HCT116 (cell line): ENCODE data around the gene NR2F2. TPM values are rescaled to one million over a fixed set of nuclear protein-coding genes. Genes with fewer than 3 reads are reported as not detected.

Experiments used
- ATAC-seq: fragments of 200-7000 bp; cut with Tn5 transposase; 2 replicates; pipeline ENCODE4 v1.9.1; 2020; ENCODE audit warnings: mild to moderate bottlenecking, moderate library complexity
- BruUV-seq: library from RNA; stranded (reverse); fragments of 400-500 nt; replicated peaks from 2 replicates; lab custom pipeline; 2021; lab: Mats Ljungman, UMichigan
- CTCF ChIA-PET: fragments of 300-600 bp; sonication (Branson Sonifier 250); formaldehyde crosslinking; loops from one replicate; lab custom pipeline; 2021; ENCODE audit warnings: antibody characterized with exemption; lab: Charles Lee
- POLR2A ChIA-PET: fragments of 300-600, 350-600 bp; sonication (Branson Sonifier 250); formaldehyde crosslinking; loops from one replicate; lab custom pipeline; 2021; ENCODE audit warnings: antibody characterized with exemption; lab: Charles Lee
- RAD21 ChIA-PET, 2 experiments: fragments of 300-600 bp; sonication (Branson Sonifier 250); formaldehyde crosslinking; loops; one replicate each; lab custom pipeline; 2023; ENCODE audit warnings: low total read pairs in 2 of 2; ENCODE audit not compliant: uncharacterized antibody in 2 of 2, unreplicated experiment in 2 of 2, low non-redundant PET in 1 of 2; lab: Charles Lee
- DNase-seq: peaks from one replicate; pipeline ENCODE4 v3.0.0-alpha.2; 2010; ENCODE audit warnings: low read depth, low spot score
- H2AFZ ChIP-seq: fragments of 200-600 bp; shearing (Covaris generic), sonication (generic); 2 replicates; pipeline ENCODE4 v1.6.1; 2017; ENCODE audit warnings: low read depth, mixed run types, mixed read lengths, antibody characterized with exemption, low read length; ENCODE audit not compliant: poor library complexity, severe bottlenecking
- H3K27ac ChIP-seq: 2 replicates; pipeline ENCODE4 v1.5.1; 2012; ENCODE audit warnings: low read depth, low read length
- H3K27me3 ChIP-seq: fragments of 200-600 bp; sonication (generic); 2 replicates; pipeline ENCODE4 v1.6.1; 2016; ENCODE audit warnings: mixed run types, low read length, mixed read lengths; ENCODE audit not compliant: insufficient read depth
- H3K36me3 ChIP-seq, 2 experiments: fragments of 200-500 bp in 1 of 2; fragments of 200-600 bp in 1 of 2; sonication (Bioruptor generic) in 1 of 2; sonication (generic) in 1 of 2; 2 replicates each; pipeline versions ENCODE4 v1.5.1 to v1.6.1; 2014 to 2016; ENCODE audit warnings: low read length in 2 of 2, inconsistent platforms in 1 of 2, mixed read lengths in 1 of 2, mixed run types in 1 of 2; ENCODE audit not compliant: insufficient read depth in 2 of 2, control insufficient read depth in 1 of 2
- H3K4me1 ChIP-seq, 2 experiments: fragments of 200-600 bp in 1 of 2; sonication (generic) in 1 of 2; 2 replicates each; pipeline versions ENCODE4 v1.5.1 to v1.6.1; 2012 to 2017; ENCODE audit warnings: low read length in 2 of 2, inconsistent platforms in 1 of 2, mild to moderate bottlenecking in 1 of 2, mixed read lengths in 1 of 2, mixed run types in 1 of 2, moderate library complexity in 1 of 2; ENCODE audit not compliant: insufficient read depth in 2 of 2, control insufficient read depth in 1 of 2
- H3K4me2 ChIP-seq: fragments of 200-600 bp; sonication (generic); 2 replicates; pipeline ENCODE4 v1.6.1; 2017; ENCODE audit warnings: mixed run types, low read length, mixed read lengths
- H3K4me3 ChIP-seq, 2 experiments: fragments of 200-600 bp in 1 of 2; sonication (generic) in 1 of 2; replicated peaks in 1 of 2; 2 replicates each; pipeline ENCODE4 v1.5.1; 2011 to 2016; ENCODE audit warnings: low read length in 2 of 2, control low read depth in 1 of 2, low read depth in 1 of 2, mild to moderate bottlenecking in 1 of 2, mixed read lengths in 1 of 2, mixed run types in 1 of 2
- H3K79me2 ChIP-seq: fragments of 200-600 bp; sonication (generic); 2 replicates; pipeline ENCODE4 v1.6.1; 2017; ENCODE audit warnings: mild to moderate bottlenecking, mixed run types, low read length, moderate library complexity, mixed read lengths; ENCODE audit not compliant: insufficient read depth
- H3K9ac ChIP-seq: fragments of 200-600 bp; sonication (generic); 2 replicates; pipeline ENCODE4 v1.6.1; 2016; ENCODE audit warnings: low read length, mixed read lengths
- H3K9me2 ChIP-seq: fragments of 200-600 bp; sonication (generic), shearing (Covaris generic); 2 replicates; pipeline ENCODE4 v1.6.1; 2017; ENCODE audit warnings: mixed run types, mild to moderate bottlenecking, moderate library complexity; ENCODE audit not compliant: insufficient read depth
- H3K9me3 ChIP-seq, 2 experiments: fragments of 200-500 bp in 1 of 2; fragments of 200-600 bp in 1 of 2; sonication (Bioruptor generic) in 1 of 2; sonication (generic) in 1 of 2; 2 replicates each; pipeline ENCODE4 v1.6.1; 2014 to 2017; ENCODE audit warnings: low read length in 2 of 2, mixed read lengths in 2 of 2, inconsistent platforms in 1 of 2, low read depth in 1 of 2, mild to moderate bottlenecking in 1 of 2, mixed run types in 1 of 2, moderate library complexity in 1 of 2; ENCODE audit not compliant: control insufficient read depth in 1 of 2, insufficient read depth in 1 of 2
- H4K20me1 ChIP-seq: fragments of 200-600 bp; sonication (generic), shearing (Covaris generic); 2 replicates; pipeline ENCODE4 v1.6.1; 2017; ENCODE audit warnings: mixed run types, mild to moderate bottlenecking, moderate library complexity; ENCODE audit not compliant: insufficient read depth
- CBX3 ChIP-seq: IDR thresholded peaks from 2 replicates; pipeline ENCODE4 v1.6.1; 2012; ENCODE audit warnings: low read depth
- CTCF ChIP-seq, 3 experiments: fragments of 200-600 bp in 1 of 3; sonication (generic) in 1 of 3; IDR thresholded peaks in 2 of 3; conservative IDR thresholded peaks in 1 of 3; 2 replicates each; pipeline ENCODE4 v1.5.1; 2012 to 2017; ENCODE audit warnings: low read depth in 2 of 3, low read length in 2 of 3, antibody characterized with exemption in 1 of 3, borderline replicate concordance in 1 of 3, control low read depth in 1 of 3, mild to moderate bottlenecking in 1 of 3, mixed read lengths in 1 of 3, mixed run types in 1 of 3, moderate library complexity in 1 of 3; ENCODE audit not compliant: insufficient read depth in 1 of 3
- EGR1 ChIP-seq: IDR thresholded peaks from 2 replicates; pipeline ENCODE4 v1.6.1; 2012; ENCODE audit warnings: low read depth
- EZH2phosphoT487 ChIP-seq: fragments of 200-600 bp; IDR thresholded peaks from 2 replicates; pipeline ENCODE4 v1.6.1; 2018; ENCODE audit warnings: antibody characterized with exemption, borderline replicate concordance
- FOSL1 ChIP-seq: IDR thresholded peaks from 2 replicates; pipeline ENCODE4 v1.6.1; 2012; ENCODE audit warnings: low read depth
- JUND ChIP-seq: IDR thresholded peaks from 2 replicates; pipeline ENCODE4 v1.6.1; 2012
- SIN3A ChIP-seq: IDR thresholded peaks from 2 replicates; pipeline ENCODE4 v1.6.1; 2012; ENCODE audit warnings: low read depth
- TCF7L2 ChIP-seq: IDR thresholded peaks from 2 replicates; pipeline ENCODE4 v1.7.0; 2011; ENCODE audit warnings: borderline replicate concordance, inconsistent platforms; ENCODE audit not compliant: insufficient read depth, insufficient read length; ENCODE audit errors: extremely low read depth
- ZNF274 ChIP-seq: fragments of 200-500 bp; sonication (Bioruptor generic); IDR thresholded peaks from 2 replicates; pipeline ENCODE4 v1.6.1; 2014; ENCODE audit warnings: mild to moderate bottlenecking, low read depth, low read length, inconsistent platforms
- intact Hi-C: fragments of 100-400 bp; cut with micrococcal nuclease; formaldehyde crosslinking; loops from 2 replicates; pipeline ENCODE4 v1.10.0; 2022
- total RNA-seq: library from RNA; stranded (reverse); gene quantifications from one replicate; pipeline ENCODE4 v1.2.1, GENCODE V29; 2021; ENCODE audit not compliant: unreplicated experiment

NR2F2 gene
- total RNA-seq, 1 experiment from 2014 or later: 61.4 TPM

GRCh38 chr15:96369825-96370621, 39.5 kb downstream of the NR2F2 start:
- BruUV-seq: no TSS peak
- CTCF ChIA-PET: interaction anchor here (1.1 kb wide), 1 partner anchor 13 kb away, joined by 3 read pairs; no protein-coding TSS in a partner anchor
- TF ChIP-seq TCF7L2 (no peak), SIN3A (no peak), EGR1 (no peak), FOSL1 (no peak)
- Histone ChIP-seq H3K36me3 (no peaks in the 10 kb centered on the region), H3K27ac (no peak overlapping the region), H3K9ac (no peak overlapping the region), H3K27me3 (no peaks in the 10 kb centered on the region), H3K9me2 (no peaks in the 10 kb centered on the region), H3K4me3 (no peak overlapping the region), H2AFZ (no peak overlapping the region), H4K20me1 (no peaks in the 10 kb centered on the region), H3K4me2 (no peak overlapping the region), H3K79me2 (no peaks in the 10 kb centered on the region), H3K9me3 (no peaks in the 10 kb centered on the region), H3K4me1 (no peaks in the 10 kb centered on the region)
- ATAC-seq (no peak), DNase-seq (no peak)
- intact Hi-C loops: no loop called here
- RAD21 ChIA-PET: no interaction called here
- POLR2A ChIA-PET: no interaction called here

DNA sequence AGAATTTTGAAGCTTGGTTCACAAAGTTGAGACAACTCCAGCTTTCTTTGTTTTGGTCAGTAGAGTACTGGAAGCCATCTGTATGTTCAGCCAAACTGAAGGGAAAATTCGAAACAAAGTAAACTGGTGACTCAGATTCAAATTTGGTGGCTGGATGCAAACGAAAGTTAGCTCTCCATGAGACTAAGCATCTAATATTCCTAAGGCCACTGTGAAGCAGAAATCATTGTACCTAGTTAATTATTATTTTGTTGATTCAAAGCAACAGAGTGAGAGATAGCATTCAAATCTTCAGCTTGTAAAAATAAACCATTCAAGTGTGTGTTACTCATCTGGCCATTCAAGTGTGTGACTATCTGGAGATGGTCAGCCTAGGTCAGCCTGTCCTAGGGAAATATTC, 42.1 kb downstream of the NR2F2 start:
- BruUV-seq: no TSS peak
- ChIA-PET POLR2A (no interaction called here), CTCF (no interaction called here), RAD21 (no interaction called here)
- H3K4me3 ChIP-seq: no peak overlapping the region
- TF ChIP-seq TCF7L2: no peak
- no peak for TF ChIP-seq ZNF274
- no peak for TF ChIP-seq JUND
- no peak for TF ChIP-seq EZH2phosphoT487
- no peak for TF ChIP-seq CBX3
- no peak for TF ChIP-seq CTCF (IDR thresholded peaks at IDR 0.05 in 2 of 3, conservative IDR thresholded peaks at IDR 0.05 in 1 of 3; ENCODE audit: borderline replicate concordance in 1 of 3, insufficient read depth in 1 of 3, low read depth in 2 of 3, low read length in 2 of 3)
- H3K9ac ChIP-seq: no peak overlapping the region
- H3K27ac ChIP-seq: no peak overlapping the region
- no peaks in the 10 kb centered on the region for H3K9me2 ChIP-seq
- H3K4me1 ChIP-seq: no peaks in the 10 kb centered on the region
- DNase-seq (no peak), ATAC-seq (no peak)
- intact Hi-C loops: no loop called here
- no peaks in the 10 kb centered on the region for H3K9me3 ChIP-seq
- H3K79me2 ChIP-seq: no peaks in the 10 kb centered on the region
- H3K36me3 ChIP-seq: no peaks in the 10 kb centered on the region
- no peak overlapping the region for H3K4me2 ChIP-seq
- H3K27me3 ChIP-seq: no peaks in the 10 kb centered on the region
- no peaks in the 10 kb centered on the region for H4K20me1 ChIP-seq
- H2AFZ ChIP-seq: no peak overlapping the region
